BLaER1 (cell line): ENCODE measurements around the gene ABCA6.
A peak's percentile ranks its signal among the peaks of the same experiment; 100 is the strongest.

ENCODE experiments used
- H3K27ac ChIP-seq: shearing (Covaris generic); formaldehyde crosslinking; 2 replicates; pipeline ENCODE4 v1.8.1; 2022
- H3K27me3 ChIP-seq: shearing (Covaris generic); formaldehyde crosslinking; 2 replicates; pipeline ENCODE4 v1.8.1; 2022
- H3K36me3 ChIP-seq: shearing (Covaris generic); formaldehyde crosslinking; 2 replicates; pipeline ENCODE4 v1.8.1; 2022
- H3K4me1 ChIP-seq: shearing (Covaris generic); formaldehyde crosslinking; 2 replicates; pipeline ENCODE4 v1.8.1; 2022
- H3K4me2 ChIP-seq: shearing (Covaris generic); formaldehyde crosslinking; 2 replicates; pipeline ENCODE4 v1.8.1; 2022
- H3K4me3 ChIP-seq: shearing (Covaris generic); formaldehyde crosslinking; 2 replicates; pipeline ENCODE4 v1.8.1; 2022
- H3K9ac ChIP-seq: shearing (Covaris generic); formaldehyde crosslinking; 2 replicates; pipeline ENCODE4 v1.8.1; 2022
- H3K9me3 ChIP-seq: shearing (Covaris generic); formaldehyde crosslinking; 2 replicates; pipeline ENCODE4 v1.8.1; 2022
- H4K20me1 ChIP-seq: shearing (Covaris generic); formaldehyde crosslinking; 2 replicates; pipeline ENCODE4 v1.8.1; 2022
- Cebpa-rat ChIP-seq: shearing (Covaris generic); IDR thresholded peaks from 2 replicates; pipeline ENCODE4 v1.8.1; 2022

ABCA6 gene

GRCh38 chr17:69059458-69060175 is 82.1 kb downstream of the ABCA6 start:
- Histone ChIP-seq H3K27me3 (no peaks in the 10 kb centered on the region), H3K4me2 (peak overlapping the region; percentile 36), H3K4me3 (no peak overlapping the region), H3K9me3 (peaks cover 19% of the 10 kb centered on the region), H4K20me1 (no peaks in the 10 kb centered on the region), H3K4me1 (peaks cover 37% of the 10 kb centered on the region), H3K9ac (no peak overlapping the region), H3K36me3 (no peaks in the 10 kb centered on the region), H3K27ac (0 out of 2 replicates have a peak overlapping the region, but pooled peaks have one; percentile 16)
- no peak for TF ChIP-seq Cebpa-rat

- no peaks in the 10 kb centered on the region for H4K20me1 ChIP-seq
- H3K9ac ChIP-seq: no peak overlapping the region
- H3K27ac ChIP-seq: no peak overlapping the region
- peaks cover 37% of the 10 kb centered on the region for H3K4me1 ChIP-seq
- H3K36me3 ChIP-seq: no peaks in the 10 kb centered on the region
- H3K27me3 ChIP-seq: no peaks in the 10 kb centered on the region
- peaks cover 19% of the 10 kb centered on the region for H3K9me3 ChIP-seq
- H3K4me2 ChIP-seq: no peak overlapping the region
- no peak overlapping the region for H3K4me3 ChIP-seq
- TF ChIP-seq Cebpa-rat: no peak
Observed at GRCh38 chr17:69058165-69058564, 83.5 kb downstream of the ABCA6 start.

DNA sequence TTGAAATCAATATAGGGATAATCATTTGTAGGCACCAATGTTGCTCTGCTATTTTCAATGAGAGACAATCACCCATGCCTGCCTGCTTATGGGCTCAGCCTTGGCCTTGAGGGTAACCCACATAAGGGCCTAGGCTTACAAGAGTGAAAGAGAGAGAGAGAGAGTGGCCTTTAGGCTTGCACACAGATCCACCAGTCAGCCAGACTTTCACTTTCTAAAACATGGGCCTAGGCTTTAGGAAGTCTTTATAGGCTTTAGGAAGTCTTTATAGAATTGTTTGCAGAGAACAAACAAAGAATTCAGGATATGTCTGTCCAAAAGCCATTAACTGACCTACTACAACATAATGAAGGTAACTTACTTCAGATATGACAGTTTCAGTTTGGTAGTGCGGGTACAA is 84.4 kb downstream of the ABCA6 start:
- no peak overlapping the region for H3K4me2 ChIP-seq
- H4K20me1 ChIP-seq: no peaks in the 10 kb centered on the region
- H3K36me3 ChIP-seq: no peaks in the 10 kb centered on the region
- H3K27ac ChIP-seq: no peak overlapping the region
- peaks cover 36% of the 10 kb centered on the region for H3K4me1 ChIP-seq
- H3K9me3 ChIP-seq: peaks cover 19% of the 10 kb centered on the region
- H3K9ac ChIP-seq: no peak overlapping the region
- H3K27me3 ChIP-seq: no peaks in the 10 kb centered on the region
- no peak overlapping the region for H3K4me3 ChIP-seq
- TF ChIP-seq Cebpa-rat: no peak

GRCh38 chr17:69056179-69056823 is 85.4 kb downstream of the ABCA6 start:
- Histone ChIP-seq H3K9me3 (peaks cover 19% of the 10 kb centered on the region), H3K4me2 (no peak overlapping the region), H3K4me1 (peaks cover 26% of the 10 kb centered on the region), H3K36me3 (no peaks in the 10 kb centered on the region), H3K27me3 (no peaks in the 10 kb centered on the region), H3K27ac (no peak overlapping the region), H3K4me3 (no peak overlapping the region), H3K9ac (no peak overlapping the region), H4K20me1 (no peaks in the 10 kb centered on the region)
- no peak for TF ChIP-seq Cebpa-rat

DNA sequence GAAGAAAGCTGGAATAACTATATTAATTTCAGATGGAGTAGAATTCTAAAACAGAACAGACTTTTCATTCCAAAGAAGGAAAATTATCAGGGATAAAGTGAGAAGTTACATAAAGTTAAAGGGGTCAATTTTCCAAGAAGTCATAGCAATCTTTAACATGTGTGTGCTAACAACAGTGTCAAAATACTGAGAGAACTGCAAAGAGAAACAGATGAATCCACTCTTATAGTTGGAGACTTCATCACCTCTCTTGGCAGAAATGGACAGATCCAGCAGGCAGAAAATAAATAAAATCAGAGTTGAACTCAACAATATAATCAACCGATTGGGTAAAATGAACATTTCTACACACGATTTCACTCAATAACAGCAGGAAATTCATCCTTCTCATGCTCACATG is 86.4 kb downstream of the ABCA6 start:
- TF ChIP-seq Cebpa-rat: no peak
- Histone ChIP-seq H3K36me3 (no peaks in the 10 kb centered on the region), H3K4me3 (no peak overlapping the region), H3K27me3 (no peaks in the 10 kb centered on the region), H3K9me3 (peaks cover 19% of the 10 kb centered on the region), H4K20me1 (no peaks in the 10 kb centered on the region), H3K27ac (no peak overlapping the region), H3K4me2 (no peak overlapping the region), H3K4me1 (peaks cover 16% of the 10 kb centered on the region), H3K9ac (no peak overlapping the region)

GRCh38 chr17:69050999-69051775 is 90.5 kb downstream of the ABCA6 start:
- no peaks in the 10 kb centered on the region for H3K4me1 ChIP-seq
- H3K36me3 ChIP-seq: no peaks in the 10 kb centered on the region
- no peak for TF ChIP-seq Cebpa-rat
- peaks cover 9% of the 10 kb centered on the region for H3K9me3 ChIP-seq
- H3K27me3 ChIP-seq: no peaks in the 10 kb centered on the region
- no peak overlapping the region for H3K27ac ChIP-seq
- H3K4me2 ChIP-seq: no peak overlapping the region
- no peak overlapping the region for H3K4me3 ChIP-seq
- H4K20me1 ChIP-seq: no peaks in the 10 kb centered on the region
- no peak overlapping the region for H3K9ac ChIP-seq

- Histone ChIP-seq H3K27me3 (no peaks in the 10 kb centered on the region), H3K4me3 (no peak overlapping the region), H3K4me1 (no peaks in the 10 kb centered on the region), H3K4me2 (no peak overlapping the region), H3K9ac (no peak overlapping the region), H3K27ac (no peak overlapping the region), H3K9me3 (peaks cover 9% of the 10 kb centered on the region), H3K36me3 (no peaks in the 10 kb centered on the region), H4K20me1 (no peaks in the 10 kb centered on the region)
- no peak for TF ChIP-seq Cebpa-rat
Observed at GRCh38 chr17:69048634-69049033, 93.1 kb downstream of the ABCA6 start.

- Histone ChIP-seq H3K27me3 (no peaks in the 10 kb centered on the region), H3K4me2 (no peak overlapping the region), H4K20me1 (no peaks in the 10 kb centered on the region), H3K9me3 (peaks cover 9% of the 10 kb centered on the region), H3K4me3 (no peak overlapping the region), H3K4me1 (no peaks in the 10 kb centered on the region), H3K27ac (no peak overlapping the region), H3K9ac (no peak overlapping the region), H3K36me3 (no peaks in the 10 kb centered on the region)
- no peak for TF ChIP-seq Cebpa-rat
Observed at GRCh38 chr17:69047368-69048263, 94.1 kb downstream of the ABCA6 start.

GRCh38 chr17:69046121-69046807 is 95.4 kb downstream of the ABCA6 start:
- H3K27me3 ChIP-seq: no peaks in the 10 kb centered on the region
- H4K20me1 ChIP-seq: no peaks in the 10 kb centered on the region
- no peak for TF ChIP-seq Cebpa-rat
- H3K9me3 ChIP-seq: peaks cover 9% of the 10 kb centered on the region
- no peaks in the 10 kb centered on the region for H3K4me1 ChIP-seq
- H3K36me3 ChIP-seq: no peaks in the 10 kb centered on the region
- H3K9ac ChIP-seq: no peak overlapping the region
- H3K4me3 ChIP-seq: no peak overlapping the region
- no peak overlapping the region for H3K4me2 ChIP-seq
- H3K27ac ChIP-seq: no peak overlapping the region
